HG02973 (cell line): ENCODE data around the gene LIMCH1.

Experiments
- ATAC-seq: cut with Tn5 transposase; IDR thresholded peaks from one replicate; pipeline ENCODE4 v1.9.1; 2021; ENCODE audit warnings: moderate library complexity; ENCODE audit not compliant: unreplicated experiment

The LIMCH1 gene

DNA sequence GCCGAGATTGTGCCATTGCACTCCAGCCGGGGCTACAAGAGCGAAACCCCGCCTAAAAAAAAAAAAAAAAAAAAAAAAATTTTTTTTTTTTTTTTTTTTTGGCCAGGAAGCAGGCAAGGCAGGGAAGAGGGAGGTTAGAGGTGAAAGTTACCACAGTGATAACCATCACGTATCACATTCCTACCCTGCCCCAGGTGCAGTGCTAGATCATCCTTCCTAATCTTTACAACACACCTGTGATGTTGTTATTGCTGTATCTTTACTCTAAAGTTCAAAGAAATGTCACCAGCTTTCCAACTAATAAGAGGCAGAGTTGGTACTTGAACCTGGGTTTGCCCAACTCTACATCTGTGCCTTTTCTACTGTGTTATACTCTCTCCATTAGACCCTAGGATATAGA, 7.2 kb upstream of the LIMCH1 start:
- ATAC-seq = no peak

- ATAC-seq = no peak
These were observed 5.6 kb upstream of the LIMCH1 start for GRCh38 chr4:41532336-41532735.

GRCh38 chr4:41532882-41533281, 5.1 kb upstream of the LIMCH1 start:
- ATAC-seq = no peak

DNA sequence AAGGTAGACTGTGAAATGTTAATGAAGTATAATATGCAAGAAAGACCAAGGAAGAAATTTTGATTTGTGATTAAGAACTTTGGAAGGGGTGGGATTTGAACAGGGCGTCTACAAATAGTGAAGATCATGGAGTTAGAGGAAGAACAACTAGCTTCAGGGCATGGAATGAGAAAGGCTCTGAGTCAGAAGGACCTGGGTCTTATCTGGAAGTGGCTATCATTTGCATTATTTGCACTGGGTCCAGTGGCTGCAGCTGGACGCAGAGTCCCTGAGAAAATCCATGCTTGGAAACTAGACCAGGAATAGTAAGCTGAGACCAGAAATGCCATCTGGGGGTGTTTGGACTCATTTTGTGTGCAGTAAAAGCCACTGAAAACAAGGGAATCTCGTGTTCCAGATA, 4.3 kb upstream of the LIMCH1 start:
- ATAC-seq = no peak

DNA sequence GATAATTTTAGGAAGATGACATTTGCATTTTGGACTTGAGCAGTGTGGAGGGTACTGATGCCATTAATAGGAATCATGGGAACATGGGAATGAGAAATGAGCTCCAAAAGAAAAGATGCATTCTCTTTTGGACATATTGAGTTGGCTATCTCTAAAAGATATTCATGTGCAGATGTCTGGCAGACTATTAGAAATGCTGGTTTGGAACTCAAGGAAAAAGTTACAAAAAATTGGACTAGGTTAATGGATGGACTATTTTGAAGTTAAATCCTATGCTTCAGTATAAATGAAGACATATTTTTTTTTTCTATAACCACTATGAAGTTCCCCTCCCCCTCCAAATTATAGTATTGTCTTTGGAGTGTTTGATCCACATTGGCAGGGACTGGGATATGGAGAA, 3.6 kb upstream of the LIMCH1 start:
- no peak for ATAC-seq

- ATAC-seq = no peak
These were observed 2.0 kb upstream of the LIMCH1 start for GRCh38 chr4:41535911-41536371.

- no peak for ATAC-seq
These were observed 566 bp upstream of the LIMCH1 start for GRCh38 chr4:41537292-41537890.

- no peak for ATAC-seq
These were observed 1.0 kb downstream of the LIMCH1 start for GRCh38 chr4:41538887-41539498.

DNA sequence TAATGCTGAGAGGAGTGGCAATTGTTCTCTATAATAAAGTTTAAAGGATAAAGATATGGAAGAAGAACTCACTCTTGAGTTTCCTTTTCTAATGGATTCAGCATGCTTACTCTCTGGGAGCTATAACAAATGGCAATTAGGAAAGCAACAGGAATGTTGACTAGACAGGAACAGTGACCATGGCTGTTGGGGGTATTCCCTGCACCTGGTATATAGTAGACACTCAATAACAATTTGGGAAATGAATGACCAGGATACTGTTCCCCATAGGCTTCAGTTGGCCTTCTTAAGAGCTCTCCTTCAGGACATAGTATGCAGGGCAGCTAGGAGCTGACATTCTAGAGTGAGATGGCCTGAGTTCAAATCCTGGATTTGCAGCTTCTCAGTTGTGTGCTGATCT, 1.8 kb downstream of the LIMCH1 start:
- ATAC-seq = no peak

DNA sequence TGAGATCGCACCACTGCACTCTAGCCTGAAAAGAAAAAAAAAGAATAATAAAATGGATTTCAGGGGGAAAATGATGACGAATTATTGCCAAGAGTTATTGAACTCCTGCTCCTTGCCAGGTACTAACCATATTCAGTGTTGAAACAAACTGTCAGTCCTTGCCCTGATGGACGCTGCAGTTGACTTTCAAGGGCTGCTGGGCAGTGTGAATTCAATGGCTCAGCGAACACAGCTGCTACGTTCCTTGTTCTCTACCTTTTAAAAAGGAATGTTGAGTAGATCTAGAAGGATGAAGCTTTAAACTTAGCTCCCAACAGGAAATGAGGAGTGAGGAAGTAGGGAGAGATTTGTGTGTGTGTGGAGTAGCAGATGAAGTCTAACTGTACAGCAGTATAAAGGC, 2.7 kb downstream of the LIMCH1 start:
- ATAC-seq = no peak

GRCh38 chr4:41541687-41542094, 3.7 kb downstream of the LIMCH1 start:
- no peak for ATAC-seq

- no peak for ATAC-seq
These were observed 4.7 kb downstream of the LIMCH1 start for GRCh38 chr4:41542526-41543275.

DNA sequence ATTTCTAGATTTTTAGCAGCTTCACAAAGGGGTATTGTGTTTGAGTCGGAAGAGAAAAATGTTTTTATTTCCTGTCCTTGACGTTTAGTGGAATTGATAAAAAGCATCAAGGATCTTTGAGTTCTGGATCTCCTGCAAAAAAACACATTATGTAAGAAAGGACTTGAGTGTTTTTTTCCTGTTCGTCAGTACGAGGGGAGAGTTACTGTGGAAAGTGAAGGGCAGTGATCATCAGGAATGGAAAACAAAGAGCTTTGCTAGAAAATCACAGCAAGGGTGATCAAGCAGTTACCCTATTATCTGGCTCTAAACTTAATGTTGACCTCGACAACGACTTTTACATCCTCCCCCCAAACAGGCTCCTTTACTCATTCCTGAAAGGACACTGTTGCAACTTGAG, 7.3 kb downstream of the LIMCH1 start:
- no peak for ATAC-seq

DNA sequence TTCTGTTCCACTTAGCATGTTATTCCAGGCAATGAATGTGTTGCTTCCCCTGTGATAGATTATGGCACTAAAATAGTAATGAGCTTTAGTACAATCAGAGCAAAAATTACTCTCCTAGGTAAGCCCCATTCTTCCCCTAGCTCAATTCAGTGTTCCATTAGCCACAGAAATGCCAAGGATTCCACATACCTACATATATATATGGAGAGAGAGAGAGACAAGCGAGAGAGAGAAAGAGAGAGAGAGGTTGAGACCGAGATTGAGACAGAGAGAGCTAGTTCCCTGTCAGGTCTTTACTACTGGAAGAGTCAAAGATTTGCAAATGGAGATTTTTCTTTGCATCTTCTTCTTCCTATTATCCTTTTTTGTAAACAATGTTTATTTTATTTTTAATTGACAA, 8.7 kb downstream of the LIMCH1 start:
- ATAC-seq = no peak

GRCh38 chr4:41548305-41548880, 10.4 kb downstream of the LIMCH1 start:
- no peak for ATAC-seq

DNA sequence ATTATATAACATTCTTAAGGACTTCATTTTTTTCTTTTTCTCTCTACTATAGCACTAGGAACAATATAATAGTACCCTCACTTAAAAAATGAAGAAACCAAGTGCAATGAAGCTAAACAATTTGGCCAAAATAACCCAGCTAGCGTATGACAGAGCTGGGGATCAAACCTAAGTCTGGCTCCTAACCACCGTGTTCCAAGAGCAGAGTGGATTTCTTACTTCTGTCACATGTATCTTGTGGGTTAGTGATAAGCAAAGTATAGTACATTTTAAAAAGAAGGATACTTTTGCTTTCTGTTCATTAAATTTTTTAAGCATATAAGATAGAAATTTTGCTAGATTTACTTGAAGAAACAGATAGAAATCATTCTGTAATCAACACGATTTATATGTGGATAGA, 11.5 kb downstream of the LIMCH1 start:
- ATAC-seq = no peak

- no peak for ATAC-seq
These were observed 12.4 kb downstream of the LIMCH1 start for GRCh38 chr4:41550308-41550707.

DNA sequence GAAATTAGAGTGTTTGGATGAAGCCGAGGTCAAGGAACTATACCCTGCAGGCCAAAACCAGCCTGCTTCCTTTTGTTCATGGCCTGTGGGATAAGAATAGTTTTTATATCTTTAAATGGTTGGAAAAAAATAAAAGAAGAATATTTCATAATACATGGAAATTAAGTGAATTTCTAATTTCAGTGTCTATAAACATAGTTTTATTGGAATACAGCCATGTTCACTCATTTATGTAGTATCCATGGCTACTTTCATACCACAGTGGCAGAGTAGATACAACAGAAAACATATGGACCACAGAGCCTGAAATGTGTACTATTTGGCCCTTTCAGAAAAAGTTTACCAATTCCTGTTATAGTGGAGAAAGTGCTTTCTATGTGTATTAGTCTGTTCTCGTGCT, 13.6 kb downstream of the LIMCH1 start:
- no peak for ATAC-seq

DNA sequence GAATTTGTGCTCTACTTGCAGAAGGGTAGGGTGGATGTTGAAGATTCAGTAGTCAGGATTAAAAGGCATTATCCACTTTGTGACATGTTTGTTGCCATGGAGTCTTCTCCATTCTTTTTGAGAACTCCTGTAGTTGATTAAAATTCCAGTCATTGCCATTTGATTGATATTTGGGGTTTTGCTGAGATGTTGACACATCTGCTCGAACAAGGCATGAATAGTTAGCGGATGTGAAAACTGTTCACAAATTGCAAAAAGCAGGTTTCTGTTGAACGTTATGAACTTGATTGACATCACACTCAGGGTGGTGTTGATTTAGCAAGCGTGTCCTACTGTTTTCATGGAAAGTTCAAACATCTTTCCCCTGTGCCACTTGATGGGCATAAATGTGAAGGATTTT, 16.9 kb downstream of the LIMCH1 start:
- no peak for ATAC-seq

- no peak for ATAC-seq
These were observed 18.6 kb downstream of the LIMCH1 start for GRCh38 chr4:41556526-41556925.

GRCh38 chr4:41559940-41560516, 22.1 kb downstream of the LIMCH1 start:
- no peak for ATAC-seq

DNA sequence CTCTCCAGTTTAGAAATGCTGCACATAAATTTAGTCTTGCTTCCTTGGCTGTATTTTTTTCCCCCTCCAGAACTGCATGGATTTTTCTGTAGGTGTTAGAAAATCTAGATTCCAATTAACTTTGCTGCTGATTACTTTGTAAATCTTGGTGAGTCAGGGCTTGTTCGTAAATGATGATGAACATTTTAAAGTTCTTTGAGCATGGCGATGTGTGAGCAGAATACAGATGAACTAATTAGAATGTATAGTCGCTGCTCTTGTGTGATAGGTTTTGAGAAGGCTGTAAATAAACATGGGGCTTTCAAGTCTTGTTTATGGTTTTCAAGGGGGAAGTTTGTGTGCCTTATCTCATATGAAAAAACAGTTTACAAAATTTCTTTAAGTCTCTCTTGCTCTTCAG, 23.3 kb downstream of the LIMCH1 start:
- ATAC-seq = no peak
